HG03460 (cell line): ENCODE measurements around the gene NPHP4.

ENCODE experiments used
- ATAC-seq: cut with Tn5 transposase; IDR thresholded peaks from one replicate; pipeline ENCODE4 v1.9.1; 2021; ENCODE audit not compliant: unreplicated experiment

The NPHP4 gene

GRCh38 chr1:5991381-5992025, 722 bp downstream of the NPHP4 start:
- ATAC-seq, result peak; percentile 20

DNA sequence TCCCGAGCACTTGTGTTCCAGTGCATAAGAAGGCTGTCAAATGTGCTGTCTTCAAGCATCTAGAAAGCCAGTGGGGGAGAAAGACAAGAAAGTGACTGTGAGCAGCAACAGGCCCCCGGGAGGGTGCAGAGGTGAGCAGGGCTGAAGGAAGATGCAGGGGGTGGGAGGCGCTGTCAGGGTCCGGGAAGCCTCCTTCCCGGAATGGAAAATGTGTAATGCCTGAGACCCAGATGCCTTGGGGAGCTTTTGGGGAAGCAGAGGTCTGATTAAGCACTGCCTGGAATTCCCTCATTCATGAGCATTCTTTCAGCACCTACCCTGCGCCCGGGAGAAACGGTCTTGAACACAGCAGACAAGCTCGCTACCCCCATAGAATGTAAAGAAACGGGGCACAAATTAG, 1.3 kb downstream of the NPHP4 start:
- ATAC-seq, result no peak

- ATAC-seq, result no peak
Measured at GRCh38 chr1:5989731-5990271, 2.4 kb downstream of the NPHP4 start.

DNA sequence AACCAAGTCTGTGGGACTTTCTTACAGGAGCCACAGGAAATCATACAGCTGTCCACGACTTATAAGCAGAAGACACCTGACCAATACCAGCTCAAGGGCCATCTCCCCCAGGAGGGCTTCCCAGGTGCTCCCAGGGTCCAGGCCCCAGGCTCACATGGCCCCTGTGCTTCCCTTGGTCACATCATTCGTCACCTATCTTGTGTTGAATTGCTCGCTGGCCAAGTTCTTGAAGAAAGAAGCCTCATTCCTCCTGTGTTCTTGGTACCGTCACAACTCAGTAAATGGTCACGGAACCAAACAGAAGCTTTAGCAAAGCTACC, 3.0 kb downstream of the NPHP4 start:
- no peak for ATAC-seq

GRCh38 chr1:5988596-5989285, 3.5 kb downstream of the NPHP4 start:
- ATAC-seq, result no peak

DNA sequence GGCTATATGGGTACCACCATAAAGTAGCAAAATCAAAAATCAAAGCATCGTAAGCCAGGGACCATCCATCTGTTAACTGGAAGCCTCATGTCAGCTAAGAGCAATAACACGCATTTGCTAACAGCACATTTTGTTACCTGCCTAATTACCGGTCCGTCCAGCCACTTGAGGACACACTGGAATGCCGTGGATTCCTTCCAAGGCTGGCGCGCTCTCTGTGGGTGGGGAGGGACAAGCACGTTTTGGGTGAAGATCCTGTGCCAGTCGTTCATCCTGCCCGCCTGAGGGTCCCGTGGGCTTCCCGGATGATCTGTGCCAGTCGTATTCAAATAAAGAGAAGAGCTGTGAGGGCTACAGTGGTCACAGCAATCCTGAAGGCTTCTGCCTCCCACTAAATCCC, 6.2 kb downstream of the NPHP4 start:
- no peak for ATAC-seq

- ATAC-seq, result no peak
Measured at GRCh38 chr1:5985250-5985649, 7.0 kb downstream of the NPHP4 start.

DNA sequence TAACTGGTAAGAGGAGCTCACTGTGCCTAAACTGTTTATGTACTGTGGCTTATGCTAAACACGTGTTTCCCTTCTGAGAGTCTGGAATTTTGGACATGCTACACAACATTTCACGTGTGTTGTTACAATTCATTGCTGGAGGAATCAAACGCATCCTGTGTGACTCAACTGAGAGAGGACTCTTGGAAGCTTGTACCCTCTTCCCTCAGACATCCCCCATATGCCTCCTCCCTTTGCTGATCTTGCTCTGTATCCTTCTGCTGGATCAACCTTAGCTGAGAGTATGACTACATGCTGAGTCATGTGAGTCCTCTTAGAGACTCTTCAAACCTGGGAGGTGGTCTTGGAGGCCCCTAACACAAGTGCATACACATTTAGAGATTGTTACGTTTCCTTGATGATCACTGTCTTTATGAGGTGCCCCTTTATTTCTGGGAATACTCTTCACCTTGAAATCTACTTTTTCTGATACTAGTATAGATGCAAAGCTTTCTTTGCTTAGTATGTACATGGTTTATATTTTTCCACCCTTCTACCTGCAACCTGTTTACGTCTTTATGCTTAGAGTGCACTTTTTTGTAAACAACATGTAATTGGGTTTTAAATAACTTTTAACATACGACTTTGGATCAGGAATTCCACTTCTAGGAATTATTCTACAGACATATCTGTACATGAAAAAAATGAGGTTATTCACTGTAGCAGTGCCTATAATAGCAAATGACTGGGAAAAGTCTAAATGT, 8.7 kb downstream of the NPHP4 start:
- no peak for ATAC-seq

- no peak for ATAC-seq
Measured at GRCh38 chr1:5982868-5983267, 9.4 kb downstream of the NPHP4 start.

DNA sequence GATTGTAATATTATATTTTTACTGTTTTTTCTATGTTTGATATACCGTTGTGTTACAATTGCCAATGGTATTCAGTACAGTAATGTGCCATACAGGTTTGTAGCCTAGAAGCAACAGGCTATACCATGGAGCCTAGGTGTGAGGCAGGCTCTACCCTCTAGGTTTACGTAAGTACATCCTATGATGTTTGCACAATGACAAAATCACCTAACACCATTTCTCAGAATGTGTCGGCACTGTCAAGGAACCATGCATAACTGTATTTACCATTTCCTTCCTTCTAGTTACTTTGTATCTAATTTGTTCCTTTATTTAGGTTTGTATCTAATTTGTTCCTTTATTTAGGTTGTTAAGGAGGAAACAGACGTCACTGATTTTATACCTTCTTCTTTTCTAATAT, 9.9 kb downstream of the NPHP4 start:
- no peak for ATAC-seq

- ATAC-seq, result no peak
Measured at GRCh38 chr1:5981009-5981380, 11.2 kb downstream of the NPHP4 start.

DNA sequence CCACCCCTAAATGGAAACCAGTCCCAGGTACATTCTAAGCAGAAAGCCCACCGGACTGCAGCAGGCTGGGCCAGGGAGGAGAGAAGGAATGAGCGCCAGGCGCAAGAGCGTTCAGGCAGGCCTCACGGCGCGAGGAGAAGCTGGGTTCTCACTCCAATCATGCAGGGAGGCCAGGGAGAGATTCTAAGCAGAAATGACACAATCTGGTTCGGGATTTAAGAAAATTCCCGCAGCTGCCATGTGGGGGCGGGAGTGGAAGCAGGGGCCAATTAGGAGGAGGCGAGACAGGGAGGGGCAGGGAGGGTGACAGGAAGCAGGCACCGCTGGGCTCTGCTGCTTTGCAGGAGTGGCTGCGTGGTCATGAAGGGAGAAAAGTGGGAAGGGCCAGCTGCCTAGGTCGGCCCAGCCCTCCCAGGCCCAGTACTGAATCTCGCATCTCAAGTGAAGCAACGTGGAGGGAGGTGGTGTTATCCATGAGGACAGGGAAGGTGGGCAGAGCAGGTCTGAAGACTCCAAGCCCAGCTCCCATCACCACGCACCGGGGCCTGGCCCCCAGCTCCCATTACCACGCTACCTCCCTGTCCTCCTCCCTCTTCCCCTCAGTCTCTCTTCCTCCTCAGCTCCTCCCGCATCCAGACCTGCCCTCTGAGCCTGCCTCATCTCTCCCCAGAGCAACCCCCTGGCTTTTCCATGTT, 11.8 kb downstream of the NPHP4 start:
- no peak for ATAC-seq

DNA sequence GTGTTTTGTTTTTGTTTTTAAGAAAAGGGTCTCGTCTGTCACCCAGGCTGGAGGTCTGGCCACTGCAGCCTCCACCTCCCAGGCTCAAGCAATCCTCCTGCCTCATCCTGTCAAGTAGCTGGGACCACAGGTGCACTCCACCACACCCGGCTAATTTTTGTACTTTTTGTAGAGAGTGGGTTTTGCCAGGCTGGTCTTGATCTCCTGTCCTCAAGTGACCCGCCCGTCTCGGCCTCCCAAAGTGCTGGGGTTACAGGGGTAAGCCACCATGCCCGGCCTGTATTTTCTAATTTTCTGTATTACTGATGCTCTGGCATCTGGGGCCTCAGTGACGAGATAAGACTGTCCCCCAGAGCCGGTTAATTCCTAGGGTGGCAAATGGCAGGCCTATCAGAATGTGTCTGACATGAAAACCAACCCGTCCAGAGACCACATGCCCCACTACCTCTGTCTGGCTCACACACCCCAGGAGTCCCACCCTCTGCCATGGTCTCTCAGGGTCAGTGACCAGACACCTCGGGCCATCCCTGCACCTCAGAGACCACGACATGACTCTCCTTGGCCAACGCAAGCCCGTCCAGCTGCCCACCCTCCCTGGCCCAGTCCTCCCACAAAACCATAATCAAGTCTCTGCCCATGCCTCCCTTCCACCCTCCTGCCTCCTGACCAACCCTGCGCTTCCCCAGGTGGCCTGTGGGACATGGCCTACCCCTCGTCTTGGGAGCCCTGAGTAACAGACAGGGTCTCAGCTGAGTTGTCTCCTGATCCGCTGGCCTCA, 12.5 kb downstream of the NPHP4 start:
- ATAC-seq, result no peak

- no peak for ATAC-seq
Measured at GRCh38 chr1:5978452-5978851, 13.8 kb downstream of the NPHP4 start.

DNA sequence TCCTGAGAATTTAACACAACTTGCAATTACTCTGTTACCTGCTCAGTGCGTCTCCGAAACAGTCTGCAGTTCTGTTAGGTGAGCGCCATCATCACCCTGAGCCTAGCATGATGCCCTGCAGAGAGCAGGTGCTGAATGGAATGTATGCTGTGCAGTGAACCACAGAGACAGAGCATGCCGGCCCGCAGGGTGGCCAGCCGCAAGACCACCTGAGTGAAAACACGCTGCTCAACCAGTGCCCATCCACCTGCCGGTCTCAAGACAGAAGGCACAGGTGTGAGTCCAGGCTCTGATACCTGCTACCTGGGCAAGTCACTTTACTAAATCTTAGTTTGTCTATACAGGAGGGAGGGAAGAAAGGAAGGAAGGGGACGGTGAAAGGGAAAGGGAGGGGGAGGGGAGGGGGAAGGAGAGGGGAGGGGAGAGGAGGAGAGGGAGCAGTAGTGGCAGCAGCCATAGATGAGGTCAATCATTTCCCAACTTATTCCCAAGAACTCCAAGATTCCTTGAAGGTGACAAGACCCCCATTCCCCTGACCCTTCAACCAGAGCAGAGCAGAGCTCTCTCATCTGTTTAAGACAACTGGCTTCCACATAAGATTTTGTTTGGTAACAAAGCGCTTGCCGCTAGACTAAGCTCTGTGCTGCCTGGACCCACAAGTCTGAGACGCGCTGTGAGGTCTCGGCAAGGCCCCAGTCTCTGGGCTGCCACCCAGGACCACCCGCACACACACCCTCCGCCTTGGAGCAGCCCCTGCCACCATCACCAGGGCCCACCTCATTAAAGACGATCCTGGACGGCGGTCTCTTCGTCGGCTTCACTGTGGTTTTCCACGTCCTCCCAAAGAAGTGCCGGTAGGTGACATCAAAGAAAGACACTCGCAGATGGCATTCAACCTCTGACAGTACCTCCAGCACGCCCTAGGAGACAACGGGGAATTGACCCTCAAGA, 14.5 kb downstream of the NPHP4 start:
- no peak for ATAC-seq

GRCh38 chr1:5976726-5977493, 15.3 kb downstream of the NPHP4 start:
- ATAC-seq, result no peak

- no peak for ATAC-seq
Measured at GRCh38 chr1:5976231-5976630, 16.0 kb downstream of the NPHP4 start.

DNA sequence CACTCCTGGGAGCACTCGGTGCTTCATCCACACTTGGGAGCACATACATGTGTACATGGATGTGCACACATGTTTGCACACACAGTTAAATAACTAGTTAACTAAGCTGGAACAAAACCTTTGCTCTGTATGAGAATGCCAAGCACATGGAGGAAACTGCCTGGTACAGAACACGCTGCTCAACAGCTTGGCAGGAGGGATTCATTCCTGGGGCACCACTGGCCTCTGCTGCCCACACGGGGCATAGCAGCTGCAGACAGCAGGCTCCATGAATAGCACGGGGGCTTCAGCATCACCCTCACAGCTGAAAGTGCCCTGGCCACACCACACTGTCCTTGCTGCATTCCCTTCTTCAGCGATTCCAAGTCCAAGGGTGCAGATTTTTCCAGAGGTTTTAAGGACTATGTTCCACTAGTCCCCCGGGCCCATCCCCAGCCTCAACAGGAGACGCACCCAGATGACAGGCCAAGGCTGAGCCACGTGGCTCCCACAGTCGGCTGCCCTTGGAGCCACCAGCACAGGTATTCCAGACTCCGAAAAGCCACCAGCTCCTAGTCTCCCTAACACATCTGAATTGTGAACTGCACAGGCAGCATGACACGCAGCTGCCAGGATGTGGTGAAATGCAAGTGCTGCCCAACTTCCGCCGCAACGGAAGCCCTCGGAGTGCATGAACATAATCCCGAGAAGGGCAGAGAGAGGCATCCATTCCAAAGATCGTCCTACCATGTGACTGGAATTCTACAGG, 16.9 kb downstream of the NPHP4 start:
- no peak for ATAC-seq
